ENCODE results near the gene CD22.

The CD22 gene

DNA sequence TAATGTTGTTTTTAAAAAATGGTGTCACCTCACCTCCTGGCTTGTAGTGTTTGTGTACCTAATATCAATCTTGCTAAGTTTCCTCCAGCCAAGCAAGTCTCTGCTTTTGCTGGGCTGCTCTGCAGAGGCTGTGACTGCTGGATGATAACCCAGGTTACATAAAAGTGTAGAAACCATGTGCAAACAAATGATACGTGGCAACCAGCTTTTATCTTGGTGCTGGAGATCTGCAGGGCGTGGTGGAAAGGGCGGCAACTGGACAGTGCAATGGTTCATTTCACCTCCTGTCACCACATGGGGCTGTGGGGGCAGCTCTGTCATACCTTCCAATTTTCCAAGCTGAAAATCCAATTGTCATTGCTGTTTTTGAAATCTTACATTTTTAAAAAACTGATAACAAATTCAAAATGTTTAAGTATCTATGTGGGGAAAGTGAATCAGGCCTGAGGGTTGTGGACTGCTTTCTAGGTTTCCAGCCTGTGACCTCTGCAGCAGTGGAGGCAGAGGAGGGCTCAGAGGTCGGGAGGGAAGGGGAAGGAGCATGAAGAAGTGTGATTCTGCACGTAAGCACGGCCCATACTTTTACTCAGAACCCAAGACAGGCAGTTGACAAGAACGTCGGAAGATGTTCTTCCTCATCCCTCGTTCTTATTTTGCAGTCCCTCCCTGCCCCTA is 51.6 kb downstream of the CD22 start:
- TF ChIP-seq, protein P1, sequence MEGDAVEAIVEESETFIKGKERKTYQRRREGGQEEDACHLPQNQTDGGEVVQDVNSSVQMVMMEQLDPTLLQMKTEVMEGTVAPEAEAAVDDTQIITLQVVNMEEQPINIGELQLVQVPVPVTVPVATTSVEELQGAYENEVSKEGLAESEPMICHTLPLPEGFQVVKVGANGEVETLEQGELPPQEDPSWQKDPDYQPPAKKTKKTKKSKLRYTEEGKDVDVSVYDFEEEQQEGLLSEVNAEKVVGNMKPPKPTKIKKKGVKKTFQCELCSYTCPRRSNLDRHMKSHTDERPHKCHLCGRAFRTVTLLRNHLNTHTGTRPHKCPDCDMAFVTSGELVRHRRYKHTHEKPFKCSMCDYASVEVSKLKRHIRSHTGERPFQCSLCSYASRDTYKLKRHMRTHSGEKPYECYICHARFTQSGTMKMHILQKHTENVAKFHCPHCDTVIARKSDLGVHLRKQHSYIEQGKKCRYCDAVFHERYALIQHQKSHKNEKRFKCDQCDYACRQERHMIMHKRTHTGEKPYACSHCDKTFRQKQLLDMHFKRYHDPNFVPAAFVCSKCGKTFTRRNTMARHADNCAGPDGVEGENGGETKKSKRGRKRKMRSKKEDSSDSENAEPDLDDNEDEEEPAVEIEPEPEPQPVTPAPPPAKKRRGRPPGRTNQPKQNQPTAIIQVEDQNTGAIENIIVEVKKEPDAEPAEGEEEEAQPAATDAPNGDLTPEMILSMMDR (conservative IDR thresholded peaks at IDR 0.05; ENCODE audit: control insufficient read depth, insufficient read depth, low read depth, low read length), result no peak
- no peak for DNase-seq (ENCODE audit: low read depth)
- no peak overlapping the region for H3K4me3 ChIP-seq (ENCODE audit: control insufficient read depth, low read depth, low read length)

DNA sequence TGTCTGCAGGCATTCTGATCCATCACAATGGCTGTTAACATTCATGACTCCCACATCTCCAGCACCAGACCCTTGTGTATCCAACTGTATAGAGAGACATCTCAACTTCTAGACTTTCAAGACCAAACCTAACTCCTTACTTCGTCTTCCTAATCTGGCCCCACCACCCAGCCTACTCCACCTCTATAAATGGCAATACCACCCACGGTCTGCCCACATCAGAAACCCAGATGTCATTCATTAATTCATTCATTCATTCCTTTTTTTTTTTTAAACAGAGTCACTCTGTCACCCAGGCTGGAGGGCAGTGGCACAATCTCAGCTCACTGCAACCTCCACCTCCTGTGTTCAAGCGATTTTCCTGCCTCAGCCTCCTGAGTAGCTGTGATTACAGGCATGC is 52.3 kb downstream of the CD22 start:
- no peak for DNase-seq (ENCODE audit: low read depth)
- no peak overlapping the region for H3K4me3 ChIP-seq (ENCODE audit: control insufficient read depth, low read depth, low read length)
- TF ChIP-seq, protein P1 (conservative IDR thresholded peaks at IDR 0.05; ENCODE audit: control insufficient read depth, insufficient read depth, low read depth, low read length), result no peak

DNA sequence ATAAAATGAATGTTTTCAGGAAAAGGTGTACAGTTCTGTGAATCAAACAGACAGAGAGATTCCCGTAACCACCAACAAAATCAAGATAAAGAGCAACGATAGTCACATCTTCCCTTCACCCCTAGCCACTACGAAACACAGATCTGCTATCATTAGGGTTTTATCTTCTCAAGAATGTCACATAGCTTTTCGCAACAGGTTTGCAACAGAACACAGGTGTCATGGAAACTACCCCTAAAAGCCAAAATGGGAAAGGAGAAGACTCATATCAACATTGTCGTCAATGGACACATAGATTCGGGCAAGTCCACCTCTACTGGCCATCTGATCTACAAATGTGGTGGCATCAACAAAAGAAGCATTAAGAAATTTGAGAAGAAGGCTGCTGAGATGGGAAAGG is 52.9 kb downstream of the CD22 start:
- TF ChIP-seq, protein P1 (conservative IDR thresholded peaks at IDR 0.05; ENCODE audit: control insufficient read depth, insufficient read depth, low read depth, low read length), result no peak
- no peak for DNase-seq (ENCODE audit: low read depth)
- no peak overlapping the region for H3K4me3 ChIP-seq (ENCODE audit: control insufficient read depth, low read depth, low read length)

DNA sequence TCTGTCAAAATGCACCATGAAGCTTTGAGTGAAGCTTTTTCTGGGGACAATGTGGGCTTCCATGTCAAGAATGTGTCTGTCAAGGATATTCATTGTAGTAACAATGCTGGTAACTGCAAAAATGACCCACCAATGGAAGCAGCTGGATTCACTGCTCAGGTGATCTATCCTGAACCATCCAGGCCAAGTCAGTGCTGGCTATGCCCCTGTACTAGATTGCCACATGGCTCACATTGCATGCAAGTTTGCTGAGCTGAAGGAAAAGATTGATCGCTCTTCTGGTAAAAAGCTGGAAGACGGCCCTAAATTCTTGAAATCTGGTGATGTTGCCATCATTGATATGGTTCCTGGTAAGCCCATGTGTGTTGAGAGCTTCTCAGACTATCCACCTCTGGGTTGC is 54.5 kb downstream of the CD22 start:
- TF ChIP-seq, protein P1 (conservative IDR thresholded peaks at IDR 0.05; ENCODE audit: control insufficient read depth, insufficient read depth, low read depth, low read length), result no peak
- H3K4me3 ChIP-seq (ENCODE audit: control insufficient read depth, low read depth, low read length), result no peak overlapping the region
- no peak for DNase-seq (ENCODE audit: low read depth)

DNA sequence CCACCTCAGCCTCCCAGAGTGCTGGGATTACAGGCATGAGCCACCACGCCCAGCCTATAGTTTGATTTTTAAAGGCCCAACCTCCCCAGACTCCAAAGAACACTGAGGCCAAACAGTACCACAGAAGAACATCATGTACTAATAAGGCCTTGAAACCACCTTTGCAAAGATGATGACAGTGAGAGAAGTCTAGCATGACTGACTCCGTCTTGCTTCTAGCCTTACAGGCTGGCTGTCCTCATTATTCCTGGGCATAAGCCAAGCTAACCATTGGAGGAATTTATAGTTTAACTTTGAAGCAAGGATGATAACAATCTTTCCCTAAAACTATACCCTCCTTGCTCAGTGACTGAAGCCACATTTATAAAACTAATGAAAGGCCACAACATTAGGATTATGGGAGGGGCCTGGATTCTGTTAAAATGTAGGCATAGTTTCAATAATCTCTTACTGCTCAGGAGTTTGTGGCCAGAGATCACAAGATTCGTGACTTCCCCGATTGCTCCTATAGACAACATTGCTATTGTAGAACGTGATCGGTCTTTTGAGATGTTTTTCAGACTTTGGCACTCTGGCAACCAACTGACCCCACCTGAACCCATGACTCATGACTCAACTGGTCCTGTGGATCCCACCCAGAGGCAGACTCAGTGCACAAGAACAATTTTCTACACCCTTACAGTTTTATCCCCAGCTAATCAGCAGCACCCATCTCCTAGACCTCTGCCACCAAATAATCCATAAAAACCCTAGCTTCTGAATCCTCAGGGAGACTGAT is 59.5 kb downstream of the CD22 start:
- DNase-seq (ENCODE audit: low read depth), result no peak
- TF ChIP-seq, protein P1 (conservative IDR thresholded peaks at IDR 0.05; ENCODE audit: control insufficient read depth, insufficient read depth, low read depth, low read length), result no peak
- no peak overlapping the region for H3K4me3 ChIP-seq (ENCODE audit: control insufficient read depth, low read depth, low read length)

DNA sequence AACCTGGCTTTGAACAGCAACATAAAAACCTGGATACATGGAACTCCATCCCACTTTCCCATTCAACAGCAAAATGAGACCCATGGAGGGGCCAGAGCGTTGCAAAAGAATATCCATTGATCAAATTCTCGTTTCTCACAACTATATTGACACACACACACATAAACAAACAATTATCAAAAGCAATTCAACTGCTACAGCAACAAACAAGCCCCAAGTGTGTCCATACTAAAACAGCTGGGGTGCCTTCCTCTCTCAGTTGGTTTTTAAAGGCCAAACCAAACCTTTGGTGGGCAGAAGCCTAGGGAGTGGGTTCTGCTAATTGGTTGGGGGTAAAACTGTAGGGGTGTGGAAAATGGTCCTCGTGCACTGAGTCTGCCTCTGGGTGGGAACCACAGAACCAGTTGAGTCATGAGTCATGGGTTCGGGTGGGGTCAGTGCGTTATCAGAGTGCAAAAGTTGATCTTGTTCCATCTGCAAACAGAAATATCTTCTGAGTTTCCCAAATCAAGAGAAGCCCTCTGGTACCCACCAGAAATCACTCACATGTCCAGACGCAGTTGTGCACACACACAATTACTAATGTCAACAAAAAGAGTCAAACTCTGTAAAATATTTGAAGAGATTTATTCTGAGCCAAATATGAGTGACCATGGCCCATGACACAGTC is 60.3 kb downstream of the CD22 start:
- TF ChIP-seq, protein P1 (conservative IDR thresholded peaks at IDR 0.05; ENCODE audit: control insufficient read depth, insufficient read depth, low read depth, low read length), result no peak
- no peak for DNase-seq (ENCODE audit: low read depth)
- no peak overlapping the region for H3K4me3 ChIP-seq (ENCODE audit: control insufficient read depth, low read depth, low read length)

All from fibroblast of mammary gland (primary cell).